ENCODE data around the gene SHISA5.
"Not testable (repeated sequence)": the region's sequence is repeated elsewhere in the genome, so short reads cannot be mapped to it uniquely, and the experiment has no call there.

SHISA5 gene, protein sequence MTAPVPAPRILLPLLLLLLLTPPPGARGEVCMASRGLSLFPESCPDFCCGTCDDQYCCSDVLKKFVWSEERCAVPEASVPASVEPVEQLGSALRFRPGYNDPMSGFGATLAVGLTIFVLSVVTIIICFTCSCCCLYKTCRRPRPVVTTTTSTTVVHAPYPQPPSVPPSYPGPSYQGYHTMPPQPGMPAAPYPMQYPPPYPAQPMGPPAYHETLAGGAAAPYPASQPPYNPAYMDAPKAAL

DNA sequence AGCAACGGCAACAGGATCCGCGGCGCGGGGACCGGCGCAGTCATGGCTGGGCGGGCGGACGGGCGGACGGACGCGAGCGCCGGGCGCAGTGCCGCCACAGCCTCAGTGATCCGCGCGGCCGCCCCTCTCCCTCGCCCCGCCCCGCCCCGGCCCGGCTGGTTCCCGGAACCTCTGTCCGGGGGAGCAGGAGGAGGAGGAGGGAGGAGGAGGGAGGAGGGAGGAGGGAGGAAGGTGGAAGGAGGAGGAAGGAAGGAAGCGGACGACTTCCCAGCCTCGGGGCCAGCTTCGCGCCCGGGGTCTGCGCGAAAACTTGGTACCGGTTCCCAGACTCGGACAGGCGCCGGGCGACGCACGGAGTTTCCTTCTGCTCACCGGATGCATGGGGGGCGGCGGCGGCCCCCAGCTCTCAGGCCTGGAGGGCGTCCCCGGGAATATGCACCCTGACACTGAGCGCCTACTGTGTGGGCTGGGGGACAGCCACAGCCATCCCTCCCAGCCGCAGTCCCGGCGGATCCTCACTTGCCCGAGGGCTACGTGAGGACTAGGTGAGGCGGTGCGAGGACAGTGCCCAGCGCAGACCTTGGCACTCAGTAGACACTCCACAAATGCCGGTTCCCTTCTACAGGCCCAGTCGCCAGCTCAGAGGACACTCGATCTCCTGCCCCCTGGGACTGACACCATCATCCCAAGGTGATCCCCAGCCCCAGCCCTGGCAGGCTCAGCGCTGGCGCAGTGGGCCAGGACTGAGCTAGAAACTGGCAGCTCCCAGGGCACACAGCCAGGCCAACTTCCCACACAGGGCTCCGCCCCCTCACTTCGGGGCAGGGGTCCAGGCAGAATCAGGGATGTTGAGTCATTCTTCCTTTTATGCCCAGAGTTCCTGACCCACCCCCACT lies at the start of gene SHISA5:
Gene SHISA5, minus strand, starts transcription at position 124 of the 896 bp plus-strand sequence. Its CDS starts 80 bp downstream, at position 44.
- FAIRE-seq (no peak), DNase-seq (ENCODE audit: low spot score) (peak; percentile 18)

DNA sequence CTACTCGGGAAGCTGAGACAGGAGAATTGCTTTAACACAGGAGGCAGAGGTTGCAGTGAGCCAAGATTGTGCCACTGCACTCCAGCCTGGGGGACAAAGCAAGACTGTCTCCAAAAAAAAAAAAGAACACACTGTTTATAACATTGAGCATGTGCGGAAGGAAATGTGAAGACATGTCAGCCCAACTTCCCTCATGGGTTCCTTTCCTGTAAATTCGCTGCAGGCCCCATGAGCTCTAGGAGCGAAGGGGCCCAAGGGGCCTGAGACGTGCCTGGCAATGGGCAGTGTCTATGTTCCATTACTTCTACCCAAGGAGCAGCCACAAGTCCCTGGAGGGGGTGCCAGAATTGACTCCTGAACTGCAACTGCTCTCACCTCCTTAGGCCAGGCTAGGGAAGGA lies 49.4 kb upstream of the SHISA5 start:
- DNase-seq (ENCODE audit: low spot score): no peak
- no peak for FAIRE-seq

DNA sequence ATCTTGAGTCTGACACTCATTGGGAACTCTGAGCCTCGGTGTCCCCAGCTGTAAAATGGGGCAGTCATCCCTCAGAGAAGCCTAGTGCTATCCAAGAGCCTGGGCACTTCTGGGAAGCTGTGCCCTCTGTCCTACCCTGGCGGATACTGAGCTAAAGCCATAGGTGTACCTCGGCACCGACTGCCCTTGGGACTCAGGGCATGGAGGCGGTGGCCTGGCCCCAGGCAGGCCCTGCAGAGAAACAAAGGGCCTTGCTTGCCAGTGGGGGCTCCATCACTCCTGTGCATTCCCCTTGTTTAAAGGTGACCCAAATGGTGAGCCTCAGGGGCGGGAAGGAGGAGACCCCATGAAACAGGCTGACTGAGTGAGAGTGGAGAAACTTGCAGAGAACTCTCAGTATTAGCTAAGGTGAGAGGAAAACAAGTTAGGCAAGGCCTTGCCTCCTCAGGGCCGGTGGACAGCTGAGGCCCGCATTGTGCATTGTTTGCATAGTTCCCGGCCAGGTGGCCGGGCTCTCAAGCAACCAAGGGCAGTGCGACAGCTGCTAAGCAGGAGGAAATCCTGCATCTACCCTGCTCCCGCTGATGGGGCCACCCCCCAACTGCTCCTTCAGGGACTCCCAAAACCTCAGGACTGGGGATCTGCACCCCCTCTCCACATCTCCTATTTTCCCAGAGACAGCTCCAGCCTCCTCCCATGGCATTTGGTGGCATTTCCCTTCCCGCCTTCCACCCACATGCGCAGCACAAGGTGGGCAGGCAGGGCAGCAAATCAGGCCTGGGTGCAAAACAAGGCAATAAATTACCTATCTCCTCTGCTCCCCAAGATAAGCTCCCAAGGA lies 48.4 kb upstream of the SHISA5 start:
- no peak for FAIRE-seq
- DNase-seq (ENCODE audit: low spot score): no peak

- DNase-seq (ENCODE audit: low spot score); FAIRE-seq: not testable (repeated sequence)
Measured at GRCh38 chr3:48551651-48552050, 47.7 kb upstream of the SHISA5 start.

- FAIRE-seq (no peak), DNase-seq (ENCODE audit: low spot score) (peak; percentile 57)
Measured at GRCh38 chr3:48548729-48549705, 45.0 kb upstream of the SHISA5 start.

- FAIRE-seq (no peak), DNase-seq (ENCODE audit: low spot score) (no peak)
Measured at GRCh38 chr3:48548126-48548525, 44.2 kb upstream of the SHISA5 start.

DNA sequence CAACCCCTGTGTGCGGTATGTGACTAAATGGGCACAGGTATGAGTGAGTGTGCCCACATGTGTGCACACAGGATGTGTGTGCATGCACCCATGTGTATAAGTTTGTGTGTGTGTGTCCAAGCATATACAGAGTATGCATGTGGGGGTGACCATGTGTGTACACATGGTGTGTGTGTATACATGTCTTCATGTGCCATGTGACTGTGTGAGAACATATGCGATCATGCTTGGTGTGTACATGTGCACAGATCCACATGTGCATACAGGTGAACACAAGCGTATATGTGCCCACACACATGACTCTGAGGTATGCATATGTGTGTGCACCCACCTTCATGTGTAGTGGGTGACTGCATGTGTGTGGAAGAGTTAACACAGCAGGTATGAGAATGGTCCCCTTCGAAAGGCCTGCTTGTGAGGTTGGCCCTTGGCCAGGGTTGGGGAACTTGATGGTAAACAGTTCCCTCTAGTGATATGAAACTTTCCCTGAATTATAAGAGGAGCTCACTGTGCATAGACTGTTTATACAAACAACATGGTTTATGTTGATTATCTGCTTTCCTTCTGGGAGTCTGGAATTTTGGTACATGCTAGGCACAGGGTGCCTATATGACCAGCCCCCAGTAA lies 42.3 kb upstream of the SHISA5 start:
- no peak for DNase-seq (ENCODE audit: low spot score)
- no peak for FAIRE-seq

DNA sequence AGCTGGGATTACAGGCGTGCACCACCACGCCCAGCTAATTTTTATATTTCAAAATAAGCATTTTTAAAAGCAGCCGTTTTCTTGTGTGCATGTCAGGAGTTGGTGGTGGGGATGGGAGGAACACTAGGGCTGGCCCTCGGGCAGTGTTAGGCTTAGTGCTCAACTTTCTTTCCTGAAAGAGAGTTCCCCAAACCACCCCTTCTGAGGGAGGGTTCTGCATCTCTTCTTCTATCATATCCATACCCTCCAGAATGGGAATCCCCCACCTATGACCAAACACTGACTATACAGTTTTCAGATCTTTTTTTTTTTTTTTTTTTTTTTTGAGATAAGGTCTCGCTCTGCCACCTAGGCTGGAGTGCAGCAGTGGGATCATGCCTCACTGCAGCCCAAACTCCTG lies 40.2 kb upstream of the SHISA5 start:
- FAIRE-seq: no peak
- no peak for DNase-seq (ENCODE audit: low spot score)

GRCh38 chr3:48543271-48543866 lies 39.4 kb upstream of the SHISA5 start:
- DNase-seq (ENCODE audit: low spot score): no peak
- FAIRE-seq: no peak

GRCh38 chr3:48538451-48538850 lies 34.5 kb upstream of the SHISA5 start:
- FAIRE-seq: no peak
- no peak for DNase-seq (ENCODE audit: low spot score)

DNA sequence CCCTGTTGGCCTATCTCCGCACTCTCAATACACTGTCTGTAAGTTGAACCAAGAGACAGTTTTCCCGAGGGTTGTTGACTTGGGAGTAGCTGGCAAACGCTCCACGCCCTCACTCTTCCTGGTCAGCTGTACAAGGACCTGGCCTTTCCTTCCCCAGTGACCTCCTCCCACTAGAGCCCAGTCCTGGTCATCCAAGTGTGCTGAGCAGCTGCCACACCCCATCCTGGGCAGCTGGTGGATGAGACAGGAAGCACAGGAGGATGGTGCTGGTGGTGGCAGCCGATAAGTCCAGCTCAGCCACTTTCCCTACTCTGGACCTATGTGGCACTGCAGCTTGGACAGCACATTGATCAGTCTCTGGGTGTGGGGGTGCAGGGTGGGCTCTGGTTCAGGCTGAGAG lies 32.8 kb upstream of the SHISA5 start:
- DNase-seq (ENCODE audit: low spot score) (no peak), FAIRE-seq (no peak)

GRCh38 chr3:48536116-48536515 lies 32.1 kb upstream of the SHISA5 start:
- no peak for DNase-seq (ENCODE audit: low spot score)
- no peak for FAIRE-seq

GRCh38 chr3:48535578-48535977 lies 31.6 kb upstream of the SHISA5 start:
- DNase-seq (ENCODE audit: low spot score): no peak
- no peak for FAIRE-seq

DNA sequence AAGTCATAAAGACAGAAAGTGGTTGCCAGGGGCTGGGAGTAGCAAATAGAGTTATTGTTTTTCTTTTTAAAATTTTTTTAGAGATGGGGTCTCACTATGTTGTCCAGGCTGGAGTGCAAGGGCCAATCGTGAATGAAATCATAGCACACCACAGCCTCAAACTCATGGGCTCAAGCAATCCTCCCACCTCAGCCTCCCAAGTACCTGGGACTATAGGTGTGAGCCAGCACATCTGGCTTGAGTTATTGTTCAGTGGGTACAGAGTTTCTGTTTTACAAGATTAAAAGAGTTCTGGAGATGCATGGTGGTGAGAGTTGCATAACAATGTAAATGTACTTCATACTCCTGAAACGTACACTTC lies 29.0 kb upstream of the SHISA5 start:
- FAIRE-seq (no peak), DNase-seq (ENCODE audit: low spot score) (no peak)

DNA sequence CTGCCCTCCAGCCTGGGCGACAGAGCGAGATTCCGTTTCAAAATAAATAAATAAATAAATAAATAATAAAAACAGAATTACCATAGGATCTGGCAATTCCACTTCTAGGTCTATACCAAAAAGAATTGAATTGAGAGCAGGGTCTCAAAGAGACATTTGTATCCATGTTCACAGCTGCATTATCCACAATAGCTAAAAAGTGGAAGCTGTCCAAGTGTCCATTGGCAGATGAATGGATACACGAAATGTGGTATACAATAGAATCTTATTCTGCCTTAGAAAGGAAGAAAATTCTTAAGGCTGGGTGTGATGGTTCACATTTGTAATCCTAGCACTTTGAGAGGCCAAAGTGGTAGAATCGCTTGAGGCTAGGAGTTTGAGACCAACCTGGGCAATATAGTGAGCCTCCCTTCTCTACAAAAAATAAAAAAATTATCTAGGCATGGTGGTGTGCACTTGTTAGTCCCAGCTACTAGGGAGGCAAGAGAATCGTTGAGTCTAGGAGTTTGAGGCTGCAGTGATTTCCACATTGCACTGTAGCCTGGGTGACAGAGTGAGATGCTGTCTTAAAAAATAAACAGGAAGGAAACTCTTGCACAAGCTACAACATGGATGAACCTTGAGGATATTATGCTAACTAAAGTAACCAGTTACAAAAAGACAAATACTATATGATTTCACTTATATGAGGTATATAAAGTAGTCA lies 28.4 kb upstream of the SHISA5 start:
- DNase-seq (ENCODE audit: low spot score) (no peak), FAIRE-seq (no peak)

- DNase-seq (ENCODE audit: low spot score); FAIRE-seq: not testable (repeated sequence)
Measured at GRCh38 chr3:48530701-48531100, 26.7 kb upstream of the SHISA5 start.

GRCh38 chr3:48528754-48529153 lies 24.8 kb upstream of the SHISA5 start:
- DNase-seq (ENCODE audit: low spot score): no peak

GRCh38 chr3:48528048-48528447 lies 24.1 kb upstream of the SHISA5 start:
- DNase-seq (ENCODE audit: low spot score) (no peak), FAIRE-seq (no peak)

More at GRCh38 chr3:48528754-48529153, 24.8 kb upstream of the SHISA5 start:
- FAIRE-seq: no peak

DNA sequence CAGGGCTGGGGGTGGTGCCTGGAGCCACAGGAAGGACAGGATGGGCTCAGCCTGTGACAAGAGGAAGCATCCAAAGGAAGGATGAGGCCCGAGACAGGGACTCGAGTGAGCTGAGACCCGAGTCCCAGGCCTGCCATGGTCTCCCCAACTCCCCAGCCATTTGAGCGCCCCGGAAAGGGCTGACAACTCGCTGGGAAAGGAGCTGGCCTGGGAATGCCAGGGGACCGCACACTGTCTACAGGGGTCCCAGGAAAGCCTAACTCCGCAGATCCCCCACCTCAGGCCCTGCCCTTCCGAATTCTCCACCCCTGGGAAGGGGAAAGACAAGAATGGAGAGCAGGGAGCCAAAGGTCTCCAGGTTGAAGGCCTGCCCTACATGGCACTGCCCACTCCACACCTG lies 21.0 kb upstream of the SHISA5 start:
- DNase-seq (ENCODE audit: low spot score) (no peak), FAIRE-seq (no peak)

Measured in RCC 7860 (cell line).